Measurements from ENCODE around the gene NECTIN1. TPM values are rescaled to one million over a fixed set of nuclear protein-coding genes. Genes with fewer than 3 reads are reported as not detected.

NECTIN1 gene
- total RNA-seq, 2 donors from 2014 or later: 29.3 to 45.3 TPM

- H3K9me3 Mint-ChIP-seq: no peaks in the 10 kb centered on the region
- peaks cover 33% of the 10 kb centered on the region for H3K27me3 Mint-ChIP-seq (ENCODE audit: insufficient read depth)
- peaks cover 82% of the 10 kb centered on the region for H3K4me1 Mint-ChIP-seq
- no peak overlapping the region for H3K27ac Mint-ChIP-seq
- Histone ChIP-seq H3K27me3 (ENCODE audit: control insufficient read depth, insufficient read depth, low read length, poor library complexity, severe bottlenecking) (peaks cover 50% of the 10 kb centered on the region), H3K27ac (ENCODE audit: low read depth, low read length) (no peak overlapping the region), H3K4me1 (ENCODE audit: control insufficient read depth, insufficient read depth, low read length) (peaks cover 24% of the 10 kb centered on the region), H3K4me3 (ENCODE audit: low read length) (peak overlapping the region; percentile 49), H3K9ac (ENCODE audit: extremely low read depth, low read length, poor library complexity, severe bottlenecking) (no peak overlapping the region), H3K36me3 (ENCODE audit: control insufficient read depth, insufficient read depth, low read length) (no peaks in the 10 kb centered on the region), H3K9me3 (ENCODE audit: control insufficient read depth, low read length) (no peaks in the 10 kb centered on the region)
- WGBS, 2 experiments (ENCODE audit: insufficient coverage in 1 of 2, insufficient read length in 1 of 2): 55 to 80% methylated on average over 1 to 9 of the region's 9 CpGs
- TF ChIP-seq, protein P1, sequence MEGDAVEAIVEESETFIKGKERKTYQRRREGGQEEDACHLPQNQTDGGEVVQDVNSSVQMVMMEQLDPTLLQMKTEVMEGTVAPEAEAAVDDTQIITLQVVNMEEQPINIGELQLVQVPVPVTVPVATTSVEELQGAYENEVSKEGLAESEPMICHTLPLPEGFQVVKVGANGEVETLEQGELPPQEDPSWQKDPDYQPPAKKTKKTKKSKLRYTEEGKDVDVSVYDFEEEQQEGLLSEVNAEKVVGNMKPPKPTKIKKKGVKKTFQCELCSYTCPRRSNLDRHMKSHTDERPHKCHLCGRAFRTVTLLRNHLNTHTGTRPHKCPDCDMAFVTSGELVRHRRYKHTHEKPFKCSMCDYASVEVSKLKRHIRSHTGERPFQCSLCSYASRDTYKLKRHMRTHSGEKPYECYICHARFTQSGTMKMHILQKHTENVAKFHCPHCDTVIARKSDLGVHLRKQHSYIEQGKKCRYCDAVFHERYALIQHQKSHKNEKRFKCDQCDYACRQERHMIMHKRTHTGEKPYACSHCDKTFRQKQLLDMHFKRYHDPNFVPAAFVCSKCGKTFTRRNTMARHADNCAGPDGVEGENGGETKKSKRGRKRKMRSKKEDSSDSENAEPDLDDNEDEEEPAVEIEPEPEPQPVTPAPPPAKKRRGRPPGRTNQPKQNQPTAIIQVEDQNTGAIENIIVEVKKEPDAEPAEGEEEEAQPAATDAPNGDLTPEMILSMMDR (conservative IDR thresholded peaks at IDR 0.05): no peak
- peaks cover 5% of the 10 kb centered on the region for H3K36me3 Mint-ChIP-seq (ENCODE audit: low read depth)
- peak overlapping the region; percentile 40 for H3K4me3 Mint-ChIP-seq
- no peak for DNase-seq
Measured at GRCh38 chr11:119713359-119714040, 15.5 kb downstream of the NECTIN1 start.

DNA sequence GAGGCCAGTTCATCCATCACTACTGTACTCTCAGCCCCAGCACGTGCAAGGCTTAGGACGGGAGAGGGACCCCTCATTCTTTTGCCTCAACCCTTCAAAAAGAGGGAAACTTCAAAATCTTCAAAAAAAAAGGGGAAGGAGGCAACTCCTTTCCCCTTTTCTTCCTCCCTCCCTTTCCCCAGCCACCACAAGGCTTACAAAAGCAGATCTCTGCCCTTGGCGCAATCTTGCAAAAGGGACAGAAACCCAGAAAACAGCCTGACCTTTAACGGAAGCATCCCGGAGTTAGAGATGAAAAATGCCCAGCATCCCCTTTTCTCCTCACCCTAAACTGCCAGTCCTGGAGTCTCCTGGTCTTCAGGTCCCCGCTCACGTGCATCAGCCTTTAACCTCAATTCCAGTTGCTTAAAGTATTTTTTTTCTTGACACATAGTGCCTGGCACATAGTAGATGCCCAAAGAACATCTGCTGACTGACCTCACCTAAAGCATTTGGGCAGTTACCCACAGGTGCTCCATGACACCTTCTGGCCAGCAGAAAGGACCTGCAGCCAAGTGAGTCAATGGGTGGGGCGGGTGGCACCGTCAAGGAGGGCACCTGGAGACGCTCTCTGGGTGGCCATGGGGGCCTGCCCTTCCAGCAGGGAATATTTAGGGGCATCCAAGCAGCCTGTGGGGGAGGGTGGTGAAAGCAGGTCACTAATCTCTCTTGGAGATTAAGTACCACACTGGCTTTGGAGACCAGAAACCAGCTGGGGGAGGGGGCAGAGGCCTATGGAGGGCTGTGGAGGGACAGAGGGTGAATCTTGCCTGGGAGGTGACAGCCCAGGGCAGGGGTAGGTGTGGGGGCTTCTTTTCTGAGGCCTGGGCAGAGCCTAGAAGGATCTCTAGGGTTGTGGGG is 16.3 kb downstream of the NECTIN1 start:
- TF ChIP-seq, protein P1 (conservative IDR thresholded peaks at IDR 0.05): no peak
- 64 to 67% methylated on average over 7 to 10 of the region's 10 CpGs for WGBS, 2 experiments (ENCODE audit: insufficient coverage in 1 of 2, insufficient read length in 1 of 2)
- Mint-ChIP-seq H3K4me1 (peaks cover 82% of the 10 kb centered on the region), H3K9me3 (no peaks in the 10 kb centered on the region), H3K27me3 (ENCODE audit: insufficient read depth) (peaks cover 31% of the 10 kb centered on the region), H3K36me3 (ENCODE audit: low read depth) (peaks cover 5% of the 10 kb centered on the region), H3K27ac (no peak overlapping the region), H3K4me3 (peak overlapping the region; percentile 40)
- H3K36me3 ChIP-seq (ENCODE audit: control insufficient read depth, insufficient read depth, low read length): no peaks in the 10 kb centered on the region
- no peaks in the 10 kb centered on the region for H3K9me3 ChIP-seq (ENCODE audit: control insufficient read depth, low read length)
- no peak for DNase-seq
- H3K27me3 ChIP-seq (ENCODE audit: control insufficient read depth, insufficient read depth, low read length, poor library complexity, severe bottlenecking): peaks cover 46% of the 10 kb centered on the region
- no peak overlapping the region for H3K9ac ChIP-seq (ENCODE audit: extremely low read depth, low read length, poor library complexity, severe bottlenecking)
- no peak overlapping the region for H3K27ac ChIP-seq (ENCODE audit: low read depth, low read length)
- H3K4me3 ChIP-seq (ENCODE audit: low read length): peak overlapping the region; percentile 49
- peaks cover 24% of the 10 kb centered on the region for H3K4me1 ChIP-seq (ENCODE audit: control insufficient read depth, insufficient read depth, low read length)

DNA sequence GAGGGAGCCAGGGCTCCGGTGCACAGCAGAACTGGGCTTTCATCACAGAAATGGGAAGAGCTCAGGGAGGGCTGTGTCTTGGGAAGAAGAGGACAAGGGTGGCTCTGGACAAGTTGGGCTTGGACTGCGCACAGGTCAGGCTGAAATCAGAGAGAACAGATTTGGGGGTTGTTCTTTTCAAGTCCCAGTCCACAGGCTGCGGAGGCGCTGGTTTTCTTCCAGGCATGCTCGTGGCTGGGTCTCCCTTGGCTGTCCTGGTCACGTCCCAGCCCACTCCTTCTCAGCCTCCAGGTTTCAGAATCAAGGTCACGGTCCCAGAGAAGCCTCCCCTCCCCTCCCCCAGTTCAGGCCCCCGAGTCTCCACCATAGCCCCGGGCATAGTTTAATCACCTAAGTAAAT is 17.0 kb downstream of the NECTIN1 start:
- peaks cover 30% of the 10 kb centered on the region for H3K27me3 Mint-ChIP-seq (ENCODE audit: insufficient read depth)
- no peak overlapping the region for H3K4me3 ChIP-seq (ENCODE audit: low read length)
- peaks cover 78% of the 10 kb centered on the region for H3K4me1 Mint-ChIP-seq
- H3K4me3 Mint-ChIP-seq: peak overlapping the region; percentile 40
- H3K27ac Mint-ChIP-seq: no peak overlapping the region
- H3K9me3 ChIP-seq (ENCODE audit: control insufficient read depth, low read length): no peaks in the 10 kb centered on the region
- peaks cover 47% of the 10 kb centered on the region for H3K27me3 ChIP-seq (ENCODE audit: control insufficient read depth, insufficient read depth, low read length, poor library complexity, severe bottlenecking)
- H3K36me3 Mint-ChIP-seq (ENCODE audit: low read depth): peaks cover 5% of the 10 kb centered on the region
- H3K9ac ChIP-seq (ENCODE audit: extremely low read depth, low read length, poor library complexity, severe bottlenecking): no peak overlapping the region
- no peaks in the 10 kb centered on the region for H3K36me3 ChIP-seq (ENCODE audit: control insufficient read depth, insufficient read depth, low read length)
- no peak overlapping the region for H3K27ac ChIP-seq (ENCODE audit: low read depth, low read length)
- no peaks in the 10 kb centered on the region for H3K9me3 Mint-ChIP-seq
- TF ChIP-seq, protein P1 (conservative IDR thresholded peaks at IDR 0.05): no peak
- WGBS, 2 experiments (ENCODE audit: insufficient coverage in 1 of 2, insufficient read length in 1 of 2): 82 to 88% methylated on average over 6 to 9 of the region's 9 CpGs
- no peak for DNase-seq
- peaks cover 24% of the 10 kb centered on the region for H3K4me1 ChIP-seq (ENCODE audit: control insufficient read depth, insufficient read depth, low read length)

All from endodermal cell (in vitro differentiated cells).